ENCODE data around the gene SULF2. TPM values are rescaled to one million over a fixed set of nuclear protein-coding genes. Genes with fewer than 3 reads are reported as not detected.

The SULF2 gene
- total and polyA plus RNA-seq, 4 donors, result 8.1 to 25.4 (median 12.0) TPM

DNA sequence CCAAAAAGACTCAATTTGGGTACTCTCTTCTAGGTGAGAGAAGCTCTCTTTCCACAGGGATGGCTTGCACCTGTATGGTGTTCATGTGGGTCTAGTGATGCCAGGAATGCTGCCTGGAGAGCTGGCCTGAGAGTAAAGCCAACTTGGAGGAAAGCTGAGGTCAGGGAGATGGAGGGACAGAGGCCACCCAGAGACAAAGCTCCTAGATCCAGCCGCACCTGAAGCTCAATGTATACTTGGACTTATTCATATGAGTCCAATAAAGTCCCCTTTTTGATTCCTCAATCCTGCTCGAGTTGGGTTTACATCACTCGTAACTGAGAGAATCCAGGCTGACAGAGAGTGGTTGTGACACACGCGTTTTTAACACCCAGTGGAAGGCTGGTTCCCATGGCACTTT is 33.8 kb downstream of the SULF2 start:
- Histone ChIP-seq H3K9ac (ENCODE audit: low read depth in 1 of 2, low read length in 2 of 2) (no peak overlapping the region), H3K36me3 (ENCODE audit: control insufficient read depth in 4 of 4, insufficient read depth in 3 of 4, low read depth in 1 of 4, low read length in 3 of 4) (peaks cover 0 to 5% (median 0%) of the 10 kb centered on the region in 4 donors), H3K4me3 (ENCODE audit: low read depth in 1 of 3, low read length in 3 of 3) (no peak overlapping the region), H3K4me1 (ENCODE audit: control insufficient read depth in 4 of 4, insufficient read depth in 4 of 4, low read length in 3 of 4) (no peaks in the 10 kb centered on the region), H3K9me3 (ENCODE audit: control insufficient read depth in 4 of 4, low read length in 3 of 4) (no peaks in the 10 kb centered on the region), H3K27ac (ENCODE audit: low read depth in 1 of 2, low read length in 2 of 2) (no peak overlapping the region), H3K27me3 (ENCODE audit: control insufficient read depth in 4 of 4, insufficient read depth in 4 of 4, low read length in 3 of 4) (no peaks in the 10 kb centered on the region)
- WGBS, result 92% methylated on average over 5 of the region's 5 CpGs
- no peak for DNase-seq (ENCODE audit: low spot score)
- no peak for TF ChIP-seq HNF4A (conservative IDR thresholded peaks at IDR 0.05)
- TF ChIP-seq GABPA (IDR thresholded peaks at IDR 0.05 in 1 of 2, conservative IDR thresholded peaks at IDR 0.05 in 1 of 2), result no peak
- TF ChIP-seq, protein P1, sequence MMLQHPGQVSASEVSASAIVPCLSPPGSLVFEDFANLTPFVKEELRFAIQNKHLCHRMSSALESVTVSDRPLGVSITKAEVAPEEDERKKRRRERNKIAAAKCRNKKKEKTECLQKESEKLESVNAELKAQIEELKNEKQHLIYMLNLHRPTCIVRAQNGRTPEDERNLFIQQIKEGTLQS (IDR thresholded peaks at IDR 0.05), result no peak
- TF ChIP-seq FOXA2 (IDR thresholded peaks at IDR 0.05), result no peak
- no peak for TF ChIP-seq RXRA (IDR thresholded peaks at IDR 0.05)
- no peak for TF ChIP-seq SP1 (IDR thresholded peaks at IDR 0.05)
- TF ChIP-seq FOXA1 (IDR thresholded peaks at IDR 0.05), result no peak
- TF ChIP-seq, protein P2, sequence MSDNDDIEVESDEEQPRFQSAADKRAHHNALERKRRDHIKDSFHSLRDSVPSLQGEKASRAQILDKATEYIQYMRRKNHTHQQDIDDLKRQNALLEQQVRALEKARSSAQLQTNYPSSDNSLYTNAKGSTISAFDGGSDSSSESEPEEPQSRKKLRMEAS (IDR thresholded peaks at IDR 0.05), result no peak
- no peak for TF ChIP-seq JUND (IDR thresholded peaks at IDR 0.05)
- TF ChIP-seq RAD21 (IDR thresholded peaks at IDR 0.05), result no peak
- no peak for TF ChIP-seq YY1 (IDR thresholded peaks at IDR 0.05)
- TF ChIP-seq NR2F2 (IDR thresholded peaks at IDR 0.05), result no peak
- TF ChIP-seq, protein P3, sequence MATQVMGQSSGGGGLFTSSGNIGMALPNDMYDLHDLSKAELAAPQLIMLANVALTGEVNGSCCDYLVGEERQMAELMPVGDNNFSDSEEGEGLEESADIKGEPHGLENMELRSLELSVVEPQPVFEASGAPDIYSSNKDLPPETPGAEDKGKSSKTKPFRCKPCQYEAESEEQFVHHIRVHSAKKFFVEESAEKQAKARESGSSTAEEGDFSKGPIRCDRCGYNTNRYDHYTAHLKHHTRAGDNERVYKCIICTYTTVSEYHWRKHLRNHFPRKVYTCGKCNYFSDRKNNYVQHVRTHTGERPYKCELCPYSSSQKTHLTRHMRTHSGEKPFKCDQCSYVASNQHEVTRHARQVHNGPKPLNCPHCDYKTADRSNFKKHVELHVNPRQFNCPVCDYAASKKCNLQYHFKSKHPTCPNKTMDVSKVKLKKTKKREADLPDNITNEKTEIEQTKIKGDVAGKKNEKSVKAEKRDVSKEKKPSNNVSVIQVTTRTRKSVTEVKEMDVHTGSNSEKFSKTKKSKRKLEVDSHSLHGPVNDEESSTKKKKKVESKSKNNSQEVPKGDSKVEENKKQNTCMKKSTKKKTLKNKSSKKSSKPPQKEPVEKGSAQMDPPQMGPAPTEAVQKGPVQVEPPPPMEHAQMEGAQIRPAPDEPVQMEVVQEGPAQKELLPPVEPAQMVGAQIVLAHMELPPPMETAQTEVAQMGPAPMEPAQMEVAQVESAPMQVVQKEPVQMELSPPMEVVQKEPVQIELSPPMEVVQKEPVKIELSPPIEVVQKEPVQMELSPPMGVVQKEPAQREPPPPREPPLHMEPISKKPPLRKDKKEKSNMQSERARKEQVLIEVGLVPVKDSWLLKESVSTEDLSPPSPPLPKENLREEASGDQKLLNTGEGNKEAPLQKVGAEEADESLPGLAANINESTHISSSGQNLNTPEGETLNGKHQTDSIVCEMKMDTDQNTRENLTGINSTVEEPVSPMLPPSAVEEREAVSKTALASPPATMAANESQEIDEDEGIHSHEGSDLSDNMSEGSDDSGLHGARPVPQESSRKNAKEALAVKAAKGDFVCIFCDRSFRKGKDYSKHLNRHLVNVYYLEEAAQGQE (IDR thresholded peaks at IDR 0.05), result no peak

DNA sequence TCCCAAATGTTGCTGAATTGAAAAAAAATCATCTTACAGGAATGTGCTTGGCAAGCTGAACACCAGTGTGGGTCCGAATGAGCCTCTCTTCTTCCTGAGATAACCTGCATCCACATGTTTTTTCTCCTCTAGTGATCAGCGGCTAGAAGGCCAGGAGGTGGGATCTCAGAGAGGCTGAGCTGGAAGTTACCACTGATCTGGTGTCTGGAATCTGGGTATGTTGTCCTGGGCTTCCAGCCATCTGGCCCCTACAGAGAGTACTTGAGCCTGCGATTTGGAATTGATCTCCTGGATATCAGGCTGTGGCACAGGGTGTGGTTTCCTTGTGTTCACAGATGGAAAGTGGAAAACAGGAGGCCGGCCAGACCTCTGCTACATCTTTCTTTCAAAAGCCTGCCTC is 35.9 kb downstream of the SULF2 start:
- Histone ChIP-seq H3K36me3 (ENCODE audit: control insufficient read depth in 4 of 4, insufficient read depth in 3 of 4, low read depth in 1 of 4, low read length in 3 of 4) (no peaks in the 10 kb centered on the region), H3K4me3 (ENCODE audit: low read depth in 1 of 3, low read length in 3 of 3) (no peak overlapping the region), H3K27ac (ENCODE audit: low read depth in 1 of 2, low read length in 2 of 2) (no peak overlapping the region), H3K9me3 (ENCODE audit: control insufficient read depth in 4 of 4, low read length in 3 of 4) (no peaks in the 10 kb centered on the region), H3K4me1 (ENCODE audit: control insufficient read depth in 4 of 4, insufficient read depth in 4 of 4, low read length in 3 of 4) (no peaks in the 10 kb centered on the region), H3K27me3 (ENCODE audit: control insufficient read depth in 4 of 4, insufficient read depth in 4 of 4, low read length in 3 of 4) (no peaks in the 10 kb centered on the region), H3K9ac (ENCODE audit: low read depth in 1 of 2, low read length in 2 of 2) (no peak overlapping the region)
- TF ChIP-seq NR2F2 (IDR thresholded peaks at IDR 0.05), result peak; percentile 31
- TF ChIP-seq FOXA1 (IDR thresholded peaks at IDR 0.05), result no peak
- TF ChIP-seq RXRA (IDR thresholded peaks at IDR 0.05), result no peak
- TF ChIP-seq, protein P4, sequence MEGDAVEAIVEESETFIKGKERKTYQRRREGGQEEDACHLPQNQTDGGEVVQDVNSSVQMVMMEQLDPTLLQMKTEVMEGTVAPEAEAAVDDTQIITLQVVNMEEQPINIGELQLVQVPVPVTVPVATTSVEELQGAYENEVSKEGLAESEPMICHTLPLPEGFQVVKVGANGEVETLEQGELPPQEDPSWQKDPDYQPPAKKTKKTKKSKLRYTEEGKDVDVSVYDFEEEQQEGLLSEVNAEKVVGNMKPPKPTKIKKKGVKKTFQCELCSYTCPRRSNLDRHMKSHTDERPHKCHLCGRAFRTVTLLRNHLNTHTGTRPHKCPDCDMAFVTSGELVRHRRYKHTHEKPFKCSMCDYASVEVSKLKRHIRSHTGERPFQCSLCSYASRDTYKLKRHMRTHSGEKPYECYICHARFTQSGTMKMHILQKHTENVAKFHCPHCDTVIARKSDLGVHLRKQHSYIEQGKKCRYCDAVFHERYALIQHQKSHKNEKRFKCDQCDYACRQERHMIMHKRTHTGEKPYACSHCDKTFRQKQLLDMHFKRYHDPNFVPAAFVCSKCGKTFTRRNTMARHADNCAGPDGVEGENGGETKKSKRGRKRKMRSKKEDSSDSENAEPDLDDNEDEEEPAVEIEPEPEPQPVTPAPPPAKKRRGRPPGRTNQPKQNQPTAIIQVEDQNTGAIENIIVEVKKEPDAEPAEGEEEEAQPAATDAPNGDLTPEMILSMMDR (IDR thresholded peaks at IDR 0.05; ENCODE audit: low read depth, low read length, missing input control), result no peak
- TF ChIP-seq, protein P2 (IDR thresholded peaks at IDR 0.05), result no peak
- TF ChIP-seq, protein P1 (IDR thresholded peaks at IDR 0.05), result no peak
- no peak for TF ChIP-seq TAF1 (conservative IDR thresholded peaks at IDR 0.05)
- no peak for TF ChIP-seq HNF4G (IDR thresholded peaks at IDR 0.05)
- no peak for DNase-seq (ENCODE audit: low spot score)
- 65% methylated on average over 4 of the region's 4 CpGs for WGBS
